ENCODE results near the gene NECTIN1. TPM values are rescaled to one million over a fixed set of nuclear protein-coding genes. Genes with fewer than 3 reads are reported as not detected.
A peak's percentile ranks its signal among the peaks of the same experiment; 100 is the strongest.

NECTIN1 gene
- total RNA-seq, 1 donor from 2014 or later, result 10.4 TPM

- H3K27ac ChIP-seq, result no peak overlapping the region
- intact Hi-C loops (cut with DNase I), result no loop called here
- no peak for DNase-seq
These were observed 113.8 kb downstream of the NECTIN1 start for GRCh38 chr11:119615003-119615881.

GRCh38 chr11:119614222-119615002 lies 114.6 kb downstream of the NECTIN1 start:
- no peak for TF ChIP-seq CTCF (IDR thresholded peaks at IDR 0.05)
- no peak for DNase-seq
- no peak for ATAC-seq

More at GRCh38 chr11:119615003-119615881, 113.8 kb downstream of the NECTIN1 start:
- Histone ChIP-seq H3K4me3 (no peak overlapping the region), H3K27me3 (no peaks in the 10 kb centered on the region), H3K36me3 (no peaks in the 10 kb centered on the region), H3K9me3 (no peaks in the 10 kb centered on the region), H3K4me1 (peaks cover 20% of the 10 kb centered on the region)
- ATAC-seq, result peak; percentile 75
- TF ChIP-seq CTCF (IDR thresholded peaks at IDR 0.05), result no peak

GRCh38 chr11:119612814-119613213 lies 116.2 kb downstream of the NECTIN1 start:
- ATAC-seq, result no peak
- Histone ChIP-seq H3K4me1 (peaks cover 19% of the 10 kb centered on the region), H3K9me3 (no peaks in the 10 kb centered on the region), H3K27ac (no peak overlapping the region), H3K36me3 (no peaks in the 10 kb centered on the region), H3K4me3 (no peak overlapping the region), H3K27me3 (peaks cover 7% of the 10 kb centered on the region)
- DNase-seq, result no peak
- intact Hi-C loops (cut with DNase I), result no loop called here
- TF ChIP-seq CTCF (IDR thresholded peaks at IDR 0.05), result no peak

More at GRCh38 chr11:119614222-119615002, 114.6 kb downstream of the NECTIN1 start:
- no peaks in the 10 kb centered on the region for H3K36me3 ChIP-seq
- H3K9me3 ChIP-seq, result no peaks in the 10 kb centered on the region
- no peaks in the 10 kb centered on the region for H3K27me3 ChIP-seq
- peaks cover 20% of the 10 kb centered on the region for H3K4me1 ChIP-seq
- no peak overlapping the region for H3K27ac ChIP-seq
- H3K4me3 ChIP-seq, result no peak overlapping the region
- intact Hi-C loops (cut with DNase I), result no loop called here

GRCh38 chr11:119610836-119611426 lies 118.1 kb downstream of the NECTIN1 start:
- no peak for DNase-seq
- TF ChIP-seq CTCF (IDR thresholded peaks at IDR 0.05), result no peak
- peaks cover 8% of the 10 kb centered on the region for H3K4me1 ChIP-seq
- no peak overlapping the region for H3K4me3 ChIP-seq
- no peak overlapping the region for H3K27ac ChIP-seq
- intact Hi-C loops (cut with DNase I), result no loop called here
- H3K27me3 ChIP-seq, result peaks cover 7% of the 10 kb centered on the region
- ATAC-seq, result no peak
- H3K9me3 ChIP-seq, result no peaks in the 10 kb centered on the region
- H3K36me3 ChIP-seq, result no peaks in the 10 kb centered on the region

GRCh38 chr11:119608781-119609180 lies 120.2 kb downstream of the NECTIN1 start:
- intact Hi-C loops (cut with DNase I), result no loop called here
- no peak for DNase-seq
- Histone ChIP-seq H3K27ac (no peak overlapping the region), H3K27me3 (peaks cover 7% of the 10 kb centered on the region), H3K36me3 (no peaks in the 10 kb centered on the region), H3K4me1 (no peaks in the 10 kb centered on the region), H3K4me3 (no peak overlapping the region), H3K9me3 (no peaks in the 10 kb centered on the region)
- no peak for ATAC-seq
- no peak for TF ChIP-seq CTCF (IDR thresholded peaks at IDR 0.05)
